ENCODE measurements around the gene DGCR2.
A peak's percentile ranks its signal among the peaks of the same experiment; 100 is the strongest.

The DGCR2 gene

GRCh38 chr22:19060356-19061009, 61.7 kb downstream of the DGCR2 start:
- DNase-seq (ENCODE audit: low spot score): no peak

DNA sequence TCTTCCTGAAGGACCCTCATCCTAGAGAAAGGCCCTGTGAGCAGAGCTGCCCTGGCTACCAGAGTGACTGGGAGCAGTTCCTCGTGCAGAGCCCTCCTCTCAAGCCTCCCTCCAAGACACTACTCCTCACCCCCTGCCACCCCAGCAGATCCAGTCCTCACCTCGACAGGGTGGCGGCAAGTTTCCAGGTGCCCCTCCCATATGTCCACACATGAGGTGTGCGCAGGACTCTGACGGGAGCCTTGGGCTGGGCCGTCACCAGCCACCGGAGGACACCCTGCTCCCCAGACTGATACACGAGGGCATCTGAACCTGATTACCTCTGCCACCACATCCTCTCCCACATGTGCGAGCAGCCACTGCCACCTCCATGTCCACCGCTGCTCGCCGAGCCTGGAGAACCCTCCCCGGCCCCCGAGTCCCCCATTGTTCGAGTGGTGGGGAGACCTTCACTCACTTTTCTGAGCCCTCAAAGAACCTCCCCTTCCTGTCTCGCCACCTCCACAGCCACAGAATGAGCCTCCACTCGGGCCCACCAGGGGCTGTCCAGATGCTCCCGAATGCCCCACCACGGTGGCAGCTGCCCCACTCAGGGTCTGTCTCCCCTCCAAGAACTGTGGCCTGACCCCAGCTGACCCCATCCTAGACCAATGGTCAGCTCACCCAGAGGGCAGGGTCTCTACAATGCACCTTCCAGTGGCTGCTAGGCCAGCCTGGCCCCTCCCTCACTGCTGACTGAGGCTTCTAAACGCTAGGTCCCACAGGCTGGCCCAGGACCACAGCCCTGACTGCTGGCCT, 62.5 kb downstream of the DGCR2 start:
- in situ Hi-C loops (cut with MboI; ENCODE audit: low sequenced_read_pairs, unreplicated experiment): loop anchor here (10.0 kb wide), 1 partner anchor 55 kb away; no protein-coding TSS in a partner anchor
- peak; percentile 10 for DNase-seq (ENCODE audit: low spot score)
- TF ChIP-seq CTCF (IDR thresholded peaks at IDR 0.05; ENCODE audit: borderline replicate concordance, control extremely low read depth, extremely low read depth, insufficient read depth, missing control alignments): no peak

More at GRCh38 chr22:19060356-19061009, 61.7 kb downstream of the DGCR2 start:
- TF ChIP-seq CTCF (IDR thresholded peaks at IDR 0.05; ENCODE audit: borderline replicate concordance, control extremely low read depth, extremely low read depth, insufficient read depth, missing control alignments): no peak
- in situ Hi-C loops (cut with MboI; ENCODE audit: low sequenced_read_pairs, unreplicated experiment): no loop called here

DNA sequence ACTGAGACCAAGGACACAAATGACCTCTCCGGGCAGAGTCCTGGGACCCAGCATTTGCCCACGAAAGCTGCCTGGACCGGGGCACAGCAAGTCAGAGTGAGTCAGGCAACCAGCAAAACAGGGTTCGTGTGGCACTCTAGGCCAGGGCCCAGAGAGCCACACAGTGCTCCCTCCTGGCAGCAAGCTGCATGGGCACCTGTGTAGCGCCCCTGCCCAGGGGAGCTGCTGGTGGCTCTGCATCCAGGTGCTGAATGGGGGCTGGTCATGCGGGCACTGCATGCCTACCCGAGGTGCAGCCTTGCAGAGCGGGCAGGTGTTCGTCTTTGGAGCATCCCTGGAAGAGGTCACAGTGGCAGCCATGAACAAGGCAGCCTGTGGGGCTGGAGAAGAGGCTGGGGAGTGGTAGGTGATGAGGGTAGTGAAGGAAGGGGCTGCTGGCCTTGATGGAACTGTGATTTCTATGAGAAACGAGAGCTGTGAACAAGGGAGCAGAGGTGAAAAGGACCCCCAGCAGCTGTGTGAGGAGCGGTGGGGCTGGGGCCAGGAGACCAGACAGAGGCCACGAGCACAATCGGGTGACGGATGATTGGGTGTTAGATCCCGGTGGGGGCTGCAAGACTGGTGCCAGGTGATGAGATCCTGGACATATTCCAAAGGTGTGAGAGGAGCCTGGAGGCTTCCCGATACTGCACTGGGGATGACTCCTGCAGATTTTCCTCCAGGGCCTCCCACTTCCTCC, 63.3 kb downstream of the DGCR2 start:
- in situ Hi-C loops (cut with MboI; ENCODE audit: low sequenced_read_pairs, unreplicated experiment): loop anchor here (10.0 kb wide), 1 partner anchor 56 kb away; no protein-coding TSS in a partner anchor
- DNase-seq (ENCODE audit: low spot score): peak; percentile 16

GRCh38 chr22:19057999-19058491, 64.2 kb downstream of the DGCR2 start:
- no peak for TF ChIP-seq CTCF (IDR thresholded peaks at IDR 0.05; ENCODE audit: borderline replicate concordance, control extremely low read depth, extremely low read depth, insufficient read depth, missing control alignments)
- DNase-seq (ENCODE audit: low spot score): peak; percentile 10
- in situ Hi-C loops (cut with MboI; ENCODE audit: low sequenced_read_pairs, unreplicated experiment): loop anchor here (10.0 kb wide), 1 partner anchor 57 kb away; no protein-coding TSS in a partner anchor

More for the DNA sequence above, 63.3 kb downstream of the DGCR2 start:
- no peak for TF ChIP-seq CTCF (IDR thresholded peaks at IDR 0.05; ENCODE audit: borderline replicate concordance, control extremely low read depth, extremely low read depth, insufficient read depth, missing control alignments)

DNA sequence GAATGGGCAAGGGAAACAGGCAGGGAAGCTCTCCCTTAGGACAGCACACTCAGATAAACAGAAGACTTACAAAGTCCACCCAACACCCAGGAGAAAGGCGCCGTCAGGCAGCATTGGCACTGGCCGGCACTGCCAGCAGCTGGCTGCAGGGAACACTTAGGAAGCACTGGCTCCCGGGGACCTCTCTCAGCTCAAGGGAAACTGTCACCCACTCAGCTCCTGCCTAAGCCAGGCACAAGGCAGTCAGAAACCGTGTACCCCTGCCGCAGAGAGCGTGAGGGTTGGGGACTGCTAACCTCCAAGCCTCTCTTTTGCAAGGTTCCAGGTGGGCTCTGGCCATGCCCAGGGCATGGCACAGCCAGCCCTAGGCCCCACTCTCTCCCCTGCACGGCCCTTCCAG, 64.7 kb downstream of the DGCR2 start:
- in situ Hi-C loops (cut with MboI; ENCODE audit: low sequenced_read_pairs, unreplicated experiment): loop anchor here (10.0 kb wide), 1 partner anchor 57 kb away; no protein-coding TSS in a partner anchor
- DNase-seq (ENCODE audit: low spot score): peak; percentile 6
- TF ChIP-seq CTCF (IDR thresholded peaks at IDR 0.05; ENCODE audit: borderline replicate concordance, control extremely low read depth, extremely low read depth, insufficient read depth, missing control alignments): no peak

GRCh38 chr22:19056951-19057401, 65.2 kb downstream of the DGCR2 start:
- DNase-seq (ENCODE audit: low spot score): peak; percentile 6
- in situ Hi-C loops (cut with MboI; ENCODE audit: low sequenced_read_pairs, unreplicated experiment): loop anchor here (10.0 kb wide), 1 partner anchor 58 kb away; no protein-coding TSS in a partner anchor
- no peak for TF ChIP-seq CTCF (IDR thresholded peaks at IDR 0.05; ENCODE audit: borderline replicate concordance, control extremely low read depth, extremely low read depth, insufficient read depth, missing control alignments)

Measured in GM13976 (cell line).